Eye (tissue), 1 donor: ENCODE data around the gene MKNK1.
A peak's percentile ranks its signal among the peaks of the same experiment; 100 is the strongest.

ENCODE experiments used
- DNase-seq: peaks from one replicate; pipeline ENCODE4 v3.0.0-alpha.2; 2015

Gene MKNK1

DNA sequence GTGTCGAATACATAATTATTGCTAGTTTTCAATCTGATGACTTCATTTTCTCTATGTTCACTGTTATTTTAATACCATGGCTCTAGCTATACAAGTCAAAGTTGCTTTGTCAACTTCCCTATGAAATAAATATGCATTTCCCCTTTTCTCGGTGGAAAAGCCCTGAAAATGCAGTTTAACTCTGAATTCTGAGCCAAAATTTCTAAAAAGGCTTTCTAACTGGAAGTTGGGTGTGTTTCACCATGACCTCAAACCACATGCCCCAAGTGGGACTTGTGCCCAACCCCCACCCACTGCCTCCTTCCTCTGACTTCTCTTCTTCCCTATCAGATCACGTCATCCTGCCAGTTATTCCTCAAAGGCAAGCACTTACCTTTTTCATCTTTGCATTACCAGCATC, 8.9 kb downstream of the MKNK1 start:
- DNase-seq, result no peak

DNA sequence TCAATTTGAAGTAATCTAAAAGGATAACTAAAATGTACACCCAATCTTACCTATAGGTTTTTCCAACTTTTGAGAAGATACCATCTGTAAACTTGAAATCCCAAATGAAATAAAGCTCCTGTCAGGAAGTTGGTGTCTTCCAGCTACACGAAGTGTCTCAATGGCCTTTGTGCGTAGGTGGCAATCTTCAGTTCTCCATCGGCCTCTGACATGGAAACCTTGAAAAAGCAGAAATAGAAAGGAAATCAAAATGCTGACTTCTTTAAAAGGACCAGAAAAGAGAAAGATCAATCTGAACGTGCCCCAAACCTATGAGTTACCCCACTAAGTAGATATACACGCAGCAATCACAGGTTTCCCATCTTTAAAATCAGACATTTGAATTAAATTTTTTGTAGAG, 10.0 kb downstream of the MKNK1 start:
- no peak for DNase-seq

DNA sequence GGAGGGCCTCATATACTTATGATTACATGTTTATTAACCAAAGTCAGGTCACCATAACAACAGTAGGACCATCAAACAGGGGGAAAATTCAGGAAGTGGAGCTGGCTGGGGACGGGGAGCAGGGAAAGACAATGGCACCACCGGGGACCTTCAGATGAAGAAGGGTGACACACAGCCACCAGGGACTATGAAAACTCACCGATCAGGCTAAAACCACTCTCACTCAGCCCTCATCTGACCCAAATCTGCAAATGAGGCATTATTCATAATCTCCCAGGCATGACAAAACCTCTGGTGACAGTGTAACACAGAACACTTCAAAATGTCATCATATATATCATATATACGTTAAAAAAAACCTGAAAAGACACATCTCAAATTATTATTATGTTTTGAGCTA, 11.2 kb downstream of the MKNK1 start:
- DNase-seq, result no peak

DNA sequence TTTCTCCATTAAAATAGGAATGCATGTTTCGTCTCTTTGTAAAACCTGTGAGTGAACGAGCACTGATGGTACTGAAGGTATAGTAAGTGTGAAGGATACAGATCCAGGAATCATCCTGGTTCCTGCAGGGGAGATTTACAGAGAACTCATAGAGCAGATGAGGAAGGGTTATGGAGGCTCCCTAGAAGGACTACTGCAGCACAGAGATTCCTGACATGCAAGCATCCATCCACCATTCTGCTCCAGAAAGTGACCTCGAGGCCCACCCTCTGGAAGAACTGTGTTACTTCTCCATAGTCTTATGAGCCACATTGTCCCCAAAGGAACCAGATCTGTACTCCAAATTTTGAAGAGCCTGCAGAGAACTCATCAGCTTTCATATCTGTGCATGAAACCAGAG, 14.5 kb downstream of the MKNK1 start:
- DNase-seq, result no peak

DNA sequence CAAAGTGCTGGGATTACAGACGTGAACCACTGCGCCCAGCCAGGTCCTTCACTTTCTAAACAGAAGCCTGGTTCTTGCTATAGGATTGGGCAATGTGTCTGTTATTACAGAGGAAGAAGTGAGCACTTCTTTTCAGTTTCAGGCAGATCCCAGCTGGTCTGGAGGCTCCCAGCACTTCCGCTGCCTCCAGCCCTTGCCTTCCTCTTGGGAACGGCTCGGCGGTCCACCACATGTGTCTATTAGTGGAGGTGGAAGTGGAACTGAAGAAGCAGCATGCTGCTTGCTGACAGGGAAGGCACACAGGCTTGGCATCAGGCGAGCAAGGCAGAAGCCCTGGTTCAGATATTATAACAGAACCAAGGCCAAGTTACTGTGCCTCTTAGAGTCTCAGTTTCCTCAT, 17.0 kb downstream of the MKNK1 start:
- no peak for DNase-seq

DNA sequence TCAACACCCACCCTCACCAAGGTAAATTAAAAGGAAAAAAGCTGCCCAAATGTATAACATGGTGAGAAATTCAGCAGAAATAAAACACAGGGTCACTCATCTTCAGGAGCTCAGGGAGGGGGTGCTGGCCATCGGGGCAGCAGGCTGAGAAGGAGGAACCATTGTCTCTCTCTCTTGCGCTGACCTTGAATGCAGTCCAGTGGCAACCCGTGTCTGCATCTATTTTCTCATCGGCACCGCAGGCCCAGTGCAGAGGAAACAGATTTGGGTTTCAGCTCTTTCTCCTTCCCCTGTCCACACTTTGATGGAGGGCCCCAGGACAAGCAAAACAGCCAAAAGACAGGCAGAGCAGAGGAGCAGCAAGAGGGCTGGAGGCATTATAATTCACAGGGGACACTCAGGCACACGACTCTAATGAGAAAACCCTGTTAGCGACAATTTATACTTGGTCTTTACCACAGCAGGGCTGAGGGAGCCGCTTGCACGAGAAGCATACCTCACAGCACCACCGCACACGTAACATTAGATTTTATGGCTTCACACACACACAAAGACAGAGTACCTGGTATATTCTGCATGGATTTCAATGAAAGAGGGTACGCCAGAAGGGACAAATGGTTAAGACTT, 18.6 kb downstream of the MKNK1 start:
- peak; percentile 31 for DNase-seq

DNA sequence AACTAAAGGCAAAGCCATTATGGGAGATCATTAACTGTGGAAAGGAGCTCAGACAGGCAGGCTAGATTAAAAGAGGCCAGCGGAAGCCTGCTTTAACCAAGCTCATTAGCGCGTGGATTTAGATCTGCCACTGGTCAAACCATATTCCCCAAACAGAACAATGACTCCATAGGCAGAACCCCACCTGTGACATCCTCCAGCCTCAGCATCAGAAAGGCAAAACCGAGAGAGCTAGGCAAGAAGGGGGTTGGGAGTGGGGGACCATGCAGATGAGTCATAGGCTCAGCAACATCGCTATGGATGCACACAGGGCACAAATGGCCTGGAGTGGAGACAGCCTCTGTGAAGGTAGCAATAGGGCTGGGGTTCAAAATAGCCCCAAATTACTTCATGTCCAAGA, 20.6 kb downstream of the MKNK1 start:
- DNase-seq, result peak; percentile 15

DNA sequence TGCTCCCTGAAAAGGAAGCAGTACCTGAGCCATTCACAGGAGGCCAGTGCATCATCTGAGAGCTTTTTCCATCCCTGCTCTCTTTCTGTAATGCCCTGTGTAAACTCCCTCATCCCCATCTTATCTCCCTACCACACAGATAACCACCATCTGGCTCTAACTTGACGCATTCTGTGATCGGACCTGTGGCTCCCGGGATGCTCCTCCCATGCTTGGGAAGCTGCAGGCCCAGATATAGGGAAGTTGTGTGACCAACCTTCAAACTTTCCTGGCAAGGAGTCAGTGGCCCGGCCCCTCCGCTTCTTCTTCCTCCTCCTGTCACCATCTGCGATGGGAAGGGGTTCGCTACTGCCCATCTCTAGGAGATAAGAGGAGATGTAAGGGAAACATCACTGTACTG, 21.1 kb downstream of the MKNK1 start:
- DNase-seq, result no peak

DNA sequence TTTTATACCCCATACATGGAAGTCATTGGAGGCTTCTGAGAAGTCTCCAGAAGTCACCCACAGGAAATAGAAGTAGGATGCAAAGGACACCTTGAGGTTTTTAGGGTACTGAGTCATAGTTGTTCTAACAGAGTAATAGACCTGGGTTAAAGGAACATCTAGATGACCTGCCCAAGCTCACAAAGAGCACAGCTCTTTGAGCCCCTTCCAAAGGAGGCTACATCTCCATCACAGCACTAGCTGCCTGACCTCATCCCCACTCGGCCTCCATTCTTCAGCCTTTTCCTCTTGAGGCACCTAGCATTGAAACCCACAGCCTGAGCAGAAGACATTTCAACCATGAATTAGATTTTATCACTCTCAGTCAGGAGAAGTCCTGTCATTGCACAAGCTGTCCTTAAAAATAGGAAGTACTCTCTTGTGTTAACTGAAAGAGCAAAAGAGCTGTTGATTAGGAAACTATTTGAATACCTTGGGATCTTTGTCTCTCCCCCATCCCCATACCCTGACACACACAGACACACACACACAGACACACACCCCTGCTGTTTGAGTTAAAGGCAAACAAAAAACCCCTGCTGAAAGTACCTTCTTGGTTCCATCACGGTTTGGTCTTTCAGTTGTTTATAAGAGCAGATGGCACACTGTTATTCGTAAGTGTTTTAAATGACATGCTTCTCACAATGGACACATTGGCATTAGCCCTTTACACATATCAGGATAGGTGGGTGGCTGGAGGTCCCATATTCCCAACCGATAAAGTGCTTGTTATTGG, 22.2 kb downstream of the MKNK1 start:
- DNase-seq, result no peak

DNA sequence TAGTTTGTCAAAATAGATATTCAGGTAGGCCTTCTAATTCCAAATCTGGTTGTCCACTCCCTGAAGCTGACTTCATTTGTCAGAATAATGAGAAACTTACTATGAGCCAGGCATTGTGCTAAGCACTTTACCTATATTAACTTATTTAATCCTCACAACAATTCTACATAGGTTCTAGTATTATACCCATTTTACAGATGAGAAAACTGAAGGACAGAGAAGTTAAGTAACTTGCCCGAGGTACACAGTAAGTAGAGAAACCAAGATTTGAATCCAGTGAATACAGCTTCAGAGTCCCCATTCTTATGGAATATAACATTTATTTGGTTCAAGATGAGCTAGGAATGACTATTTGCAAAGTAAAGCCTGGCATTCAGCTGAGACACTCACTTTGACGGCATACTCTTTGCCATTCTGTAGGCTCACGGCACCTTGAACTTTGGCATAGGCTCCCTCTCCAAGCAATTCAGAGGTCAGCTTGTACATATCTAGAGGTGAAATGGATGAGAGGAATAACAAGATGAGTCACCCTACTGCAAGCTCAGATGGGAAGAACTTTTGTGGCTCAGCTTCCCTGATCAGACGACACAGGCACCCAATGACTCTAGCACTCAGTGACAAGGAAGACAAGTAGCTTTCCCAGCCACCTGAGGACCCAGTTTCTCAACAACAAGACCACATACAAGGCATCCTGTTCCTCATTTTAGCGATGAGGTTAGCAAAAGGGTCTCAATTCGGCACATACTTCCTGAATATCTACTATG, 23.7 kb downstream of the MKNK1 start:
- DNase-seq, result no peak

DNA sequence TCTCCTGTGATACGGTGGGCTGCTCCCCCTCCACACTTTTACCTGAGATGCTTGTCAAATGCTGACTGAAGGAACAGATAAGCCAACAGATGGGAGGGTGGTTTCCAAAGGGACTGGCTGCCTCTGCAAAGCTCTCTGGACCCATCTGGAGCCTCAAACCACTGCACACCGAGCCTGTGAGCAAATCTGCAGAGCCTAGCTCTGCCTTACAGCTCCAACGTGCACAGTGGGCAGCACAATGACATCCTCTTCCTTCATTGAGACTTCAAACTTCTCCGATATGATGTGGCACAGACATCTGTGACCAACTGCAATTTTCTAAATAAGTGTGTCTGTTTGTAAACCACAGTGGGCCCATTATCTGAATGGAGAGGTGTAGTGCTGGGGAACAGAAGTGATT, 26.4 kb downstream of the MKNK1 start:
- DNase-seq, result no peak

DNA sequence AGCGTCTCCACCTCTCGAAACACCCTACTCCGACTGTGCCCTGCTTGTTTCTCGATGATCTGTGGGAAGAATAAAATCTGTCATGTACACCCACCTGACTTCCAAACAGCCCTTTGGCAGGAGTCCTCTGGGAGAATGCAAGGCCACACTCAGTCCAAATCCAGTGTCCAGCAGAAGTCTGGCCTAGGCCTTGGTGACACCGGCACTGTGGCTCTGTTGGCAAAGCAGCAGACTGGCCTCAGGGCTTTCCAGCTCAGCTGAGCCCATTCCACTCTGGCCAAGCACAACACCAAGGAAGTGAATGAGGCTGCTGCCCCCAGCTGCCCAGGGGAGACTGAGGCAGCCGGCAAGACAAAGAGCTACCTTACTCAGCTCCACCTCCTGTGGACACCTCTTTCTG, 27.5 kb downstream of the MKNK1 start:
- DNase-seq, result no peak

DNA sequence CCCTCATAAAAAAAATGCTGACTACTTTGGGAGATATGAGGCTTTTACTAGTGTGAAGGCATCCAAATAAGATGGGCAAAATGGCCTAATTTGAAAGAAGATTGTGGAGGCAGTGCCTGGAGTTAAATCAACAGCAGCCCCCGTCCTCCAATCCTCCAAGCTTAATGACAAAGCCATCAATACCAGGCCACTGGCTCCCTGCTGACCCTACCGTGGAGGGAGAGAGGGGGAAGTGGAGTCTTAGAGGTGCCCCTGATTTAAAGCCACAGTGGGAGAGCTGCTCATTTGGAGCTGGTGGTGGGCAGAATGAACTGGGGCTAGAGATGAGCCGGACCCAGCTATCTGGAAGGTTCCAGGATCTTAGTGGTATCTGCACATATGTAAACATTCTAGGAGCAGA, 28.3 kb downstream of the MKNK1 start:
- no peak for DNase-seq

DNA sequence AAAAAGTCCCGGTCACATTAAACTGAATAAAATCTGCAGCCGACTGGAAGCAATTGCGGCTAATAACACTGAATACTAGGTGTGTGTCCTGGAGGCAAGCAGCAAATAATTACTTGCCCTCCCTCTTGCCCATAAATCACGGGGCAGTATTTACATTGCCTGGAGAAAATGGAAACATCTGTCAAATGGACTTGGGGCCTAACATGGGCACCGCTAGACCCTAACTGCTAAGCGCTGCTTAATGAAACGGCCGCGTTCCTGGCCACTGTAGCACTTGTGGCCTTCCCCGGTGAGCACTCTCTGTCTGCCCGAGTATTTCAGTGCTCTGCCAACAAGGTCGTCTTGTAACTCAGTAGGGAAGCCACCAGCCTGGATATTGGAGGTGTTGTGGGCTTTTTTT, 28.8 kb downstream of the MKNK1 start:
- DNase-seq, result no peak

DNA sequence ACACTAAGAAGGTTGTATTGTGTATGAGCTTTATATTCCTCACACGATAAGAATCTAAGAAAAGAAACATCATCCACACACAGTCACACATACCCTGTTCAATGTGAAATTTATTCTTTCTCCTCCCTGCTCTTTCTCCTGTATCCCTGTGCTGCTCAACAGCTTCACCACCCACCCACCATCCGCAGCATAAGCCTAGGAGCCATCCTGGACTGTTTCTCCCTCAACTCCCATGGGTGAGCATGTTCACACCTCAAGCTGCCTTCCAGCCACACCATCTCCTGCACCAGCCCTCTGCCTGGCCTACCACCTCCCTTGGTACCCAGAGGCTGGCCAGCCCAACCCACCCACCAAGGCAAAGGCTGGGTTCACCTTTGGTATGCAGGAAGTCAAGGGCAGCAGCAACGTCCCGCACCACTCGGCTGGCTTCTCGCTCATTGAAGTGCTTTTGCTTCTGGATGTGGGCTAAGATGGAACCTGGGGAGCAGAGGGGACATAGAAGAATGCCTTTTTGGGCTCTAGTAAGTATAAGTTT, 32.3 kb downstream of the MKNK1 start:
- DNase-seq, result no peak

DNA sequence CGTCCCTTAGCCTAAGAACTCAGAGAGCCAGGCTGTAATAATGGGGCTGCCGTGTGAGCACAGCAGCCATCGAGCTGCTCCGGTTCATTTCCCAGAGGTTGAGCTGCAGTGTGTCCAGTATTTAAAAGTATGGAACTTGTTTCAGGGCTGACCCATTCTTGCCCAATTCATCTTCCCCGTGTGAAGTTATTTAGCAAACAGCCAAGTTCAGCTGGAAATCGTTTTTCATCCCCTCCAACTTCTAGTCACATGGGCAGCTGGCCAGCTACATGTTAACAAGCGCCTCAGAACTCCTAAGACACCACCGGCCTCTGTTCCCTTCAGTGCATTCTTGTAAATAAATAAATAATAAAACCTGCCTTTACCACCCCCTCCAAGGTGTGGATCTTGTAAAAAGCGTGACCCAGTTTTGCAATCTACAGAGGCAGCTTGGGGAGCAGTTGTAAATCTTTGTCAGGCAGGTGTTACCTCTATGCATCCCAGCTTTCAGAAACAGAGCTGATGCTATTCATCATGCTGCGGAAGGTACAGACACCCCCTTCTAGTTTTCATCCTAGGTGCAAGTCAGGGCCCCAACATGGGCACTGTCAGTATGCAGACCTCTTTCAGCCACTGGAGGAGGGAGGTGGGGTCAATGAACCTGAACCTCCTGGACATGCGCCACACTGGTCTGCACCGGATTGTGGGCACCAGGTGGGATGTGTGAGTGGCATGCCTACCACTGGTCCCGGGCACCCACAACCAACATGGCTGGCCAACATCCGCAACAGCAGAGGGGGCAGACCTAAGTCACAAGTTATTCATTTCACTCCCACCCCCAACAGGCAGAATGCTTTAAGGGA, 34.0 kb downstream of the MKNK1 start:
- DNase-seq, result no peak

DNA sequence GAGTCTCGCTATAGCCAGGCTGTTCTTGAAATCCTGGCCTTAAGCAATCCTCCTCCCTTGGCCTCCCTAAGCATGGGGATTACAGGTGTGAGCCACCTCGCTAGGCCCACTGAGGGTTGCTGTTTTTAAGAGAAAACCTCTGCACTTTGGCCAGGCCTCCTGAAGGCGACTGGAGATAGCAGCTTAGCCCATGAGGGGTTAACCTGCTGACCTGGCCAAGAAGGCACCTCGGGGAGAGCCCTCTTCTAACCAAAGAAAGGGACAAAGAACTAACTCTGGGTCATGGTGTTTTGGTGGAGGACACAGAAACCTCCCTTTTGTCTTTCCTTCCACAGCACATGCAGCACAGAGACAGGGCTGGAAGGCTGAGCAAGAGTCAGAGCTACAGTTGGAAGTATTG, 35.0 kb downstream of the MKNK1 start:
- DNase-seq, result no peak

DNA sequence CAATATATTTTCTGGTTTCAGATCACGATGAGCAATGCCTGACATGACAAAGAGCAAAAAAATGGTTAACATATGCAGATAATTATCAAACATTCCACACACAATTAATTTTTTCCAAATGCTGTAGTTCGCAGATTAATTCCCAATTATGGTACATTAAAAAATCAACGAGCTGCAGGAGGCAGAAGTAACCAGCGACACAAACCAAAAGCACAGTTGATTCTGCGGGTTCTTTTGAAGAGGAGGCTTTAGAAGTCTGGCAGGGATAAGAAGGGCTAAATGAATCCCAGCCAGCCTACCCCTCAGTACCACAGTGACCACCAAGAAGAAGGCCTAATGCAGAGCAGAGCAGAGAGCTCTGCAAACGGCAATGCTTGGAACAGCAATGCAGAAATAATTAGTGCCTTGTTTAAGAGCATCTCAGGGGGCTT, 35.6 kb downstream of the MKNK1 start:
- DNase-seq, result peak; percentile 37

DNA sequence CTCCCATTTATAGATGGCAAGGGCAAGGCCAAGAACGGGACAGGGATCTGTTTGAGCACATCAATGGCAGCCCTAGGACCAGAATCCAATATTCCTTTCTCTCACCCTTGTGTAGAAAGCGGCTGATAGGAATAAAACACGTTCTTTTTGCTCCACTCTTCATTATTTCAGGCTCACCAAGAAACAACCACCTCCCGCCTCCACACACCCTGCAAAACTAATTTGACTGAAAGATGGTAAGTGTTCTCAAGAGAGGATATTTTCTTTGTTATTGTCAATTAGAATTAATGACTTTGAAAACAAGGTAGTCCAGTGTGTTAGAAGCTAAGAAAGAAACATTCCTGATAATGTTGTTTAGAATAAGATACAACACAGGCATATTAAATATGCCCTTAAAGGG, 40.7 kb downstream of the MKNK1 start:
- no peak for DNase-seq

DNA sequence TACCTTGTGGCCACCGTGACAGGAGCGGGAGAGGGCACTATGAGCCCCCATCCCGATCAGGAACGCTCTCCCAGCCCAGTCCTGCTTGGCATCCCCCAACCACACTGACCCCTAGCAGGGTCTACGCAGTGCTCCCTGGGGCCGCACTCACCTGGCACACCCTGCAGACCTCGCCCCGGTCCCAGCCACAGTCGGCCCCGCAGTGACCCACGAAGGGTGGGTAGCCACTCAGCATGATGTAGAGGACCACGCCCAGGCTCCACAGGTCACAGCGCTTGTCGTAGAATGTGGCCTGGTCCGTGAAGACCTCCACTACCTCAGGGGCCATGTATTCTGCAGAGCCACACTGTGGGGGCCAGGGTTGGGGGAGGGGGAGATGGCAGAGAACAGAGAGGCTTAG, 41.6 kb downstream of the MKNK1 start:
- DNase-seq, result no peak

DNA sequence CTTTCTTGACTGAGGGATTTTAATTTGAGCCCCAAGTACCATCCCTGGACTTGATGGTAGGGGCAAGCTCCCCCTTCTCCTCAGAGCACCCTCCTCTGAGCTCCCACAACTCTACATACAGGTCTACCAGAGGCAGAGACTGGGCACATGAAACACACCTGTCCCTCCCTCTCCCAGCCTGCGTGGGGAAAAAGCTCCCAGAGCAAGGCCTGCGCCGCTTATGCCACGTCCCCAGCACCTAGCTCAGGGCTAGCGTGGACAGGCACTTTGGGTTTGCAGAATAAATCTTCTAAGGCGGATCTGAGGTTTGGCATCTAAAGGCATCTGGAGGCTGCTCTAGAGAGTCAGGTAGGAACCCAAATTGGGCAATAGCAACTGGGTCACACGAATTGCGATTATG, 45.1 kb downstream of the MKNK1 start:
- no peak for DNase-seq

DNA sequence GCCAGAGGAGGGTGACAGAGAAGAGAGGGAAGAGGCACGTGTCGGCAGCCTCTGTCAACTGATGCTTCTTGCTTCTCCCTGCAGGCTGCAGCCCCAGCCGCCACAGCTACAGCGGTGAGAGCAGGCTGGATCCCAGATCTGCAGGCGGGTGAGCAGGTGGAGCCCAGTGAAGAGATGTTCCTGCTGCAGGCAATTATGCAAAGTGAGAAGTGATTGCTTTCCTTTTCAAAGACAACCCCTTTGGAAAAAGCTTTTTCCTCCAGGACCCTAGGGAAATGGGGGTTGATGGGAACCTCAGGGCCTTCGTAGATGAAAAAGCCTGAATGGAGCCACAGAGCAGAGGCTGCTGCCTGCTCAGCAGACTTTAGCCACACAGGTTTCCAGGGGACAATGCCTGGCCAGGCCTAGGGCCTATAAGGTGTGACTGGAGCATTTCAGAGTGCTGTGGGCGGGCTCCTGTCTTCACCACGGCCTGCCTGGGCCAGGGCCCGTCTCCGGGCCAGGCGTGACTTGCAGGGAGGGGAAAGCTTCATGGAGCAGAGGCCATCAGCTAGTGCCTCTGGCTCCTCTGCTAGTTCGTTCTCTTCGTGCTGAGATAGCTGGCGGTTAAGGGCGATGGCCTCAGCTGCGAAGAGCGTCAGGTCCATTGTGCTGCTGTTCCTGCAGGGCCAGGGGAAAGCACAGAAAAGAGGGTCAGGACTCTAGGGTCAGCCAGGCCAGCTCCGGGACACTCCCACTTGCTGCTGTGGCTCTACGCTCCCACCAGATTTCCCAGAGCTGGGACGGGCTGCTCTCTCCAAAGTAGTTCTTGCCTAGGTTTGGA, 45.7 kb downstream of the MKNK1 start:
- DNase-seq, result peak; percentile 80
